ENCODE data around the gene GMPS. TPM values are rescaled to one million over a fixed set of nuclear protein-coding genes. Genes with fewer than 3 reads are reported as not detected.
A peak's percentile ranks its signal among the peaks of the same experiment; 100 is the strongest.

Gene GMPS
- total and polyA plus RNA-seq, 10 of the 15 experiments (the other 5 are each of a cell fraction or from before 2014, with no cell fraction given): 33.2 to 143 (median 79.0) TPM

DNA sequence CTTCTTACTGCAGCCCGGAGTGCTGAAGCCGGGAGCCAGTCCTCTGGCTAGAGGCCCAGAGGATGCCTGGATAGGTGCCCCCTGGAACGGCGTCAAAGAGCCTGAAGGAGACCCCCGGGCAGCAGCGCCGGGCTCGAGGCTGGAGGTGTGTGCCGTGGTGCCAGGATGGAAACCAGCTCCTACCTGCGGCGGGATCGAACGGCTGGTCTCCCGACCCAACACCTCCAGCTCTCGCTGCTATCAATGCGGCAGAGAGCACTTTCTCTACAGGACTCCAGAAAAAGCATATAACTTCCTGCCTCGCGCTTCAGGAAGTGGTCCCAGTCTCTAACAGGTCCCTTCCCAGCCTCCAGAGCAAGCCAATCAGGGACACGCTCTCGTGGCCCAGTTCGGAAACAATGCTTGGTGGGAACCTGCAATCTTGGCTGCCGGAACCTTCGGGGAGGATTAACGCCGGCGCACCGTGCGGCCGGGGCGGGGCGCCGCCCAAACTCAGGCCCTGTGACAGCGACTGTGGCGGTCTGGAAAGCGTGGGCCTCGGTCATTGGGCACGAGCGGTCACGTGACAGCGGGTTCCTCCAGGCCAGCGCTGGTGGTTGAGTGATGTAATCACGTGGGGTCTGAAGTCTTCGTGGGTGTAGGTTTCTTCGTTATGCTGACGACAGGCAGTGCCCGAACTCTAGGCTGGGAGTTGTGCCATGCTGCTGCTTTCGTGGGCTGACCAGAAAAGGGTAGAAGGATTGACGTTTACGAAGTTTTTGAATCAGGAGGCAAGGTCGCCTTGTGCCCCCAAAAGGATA lies 16.1 kb upstream of the GMPS start, which contains the start of gene SLC33A1 (continued):
- no peak for TF ChIP-seq BRCA1 (IDR thresholded peaks at IDR 0.05; ENCODE audit: low read depth, low read length)
- TF ChIP-seq EED (IDR thresholded peaks at IDR 0.05; ENCODE audit: low read depth): peak; percentile 54; the same call in 1 of the 2 replicates
- TF ChIP-seq SMAD5 (IDR thresholded peaks at IDR 0.05; ENCODE audit: low read depth): peak; percentile 72; the same call in 1 of the 2 replicates
- TF ChIP-seq FOS (IDR thresholded peaks at IDR 0.05; ENCODE audit: borderline replicate concordance, extremely low read depth, insufficient read length): peak; percentile 54
- TF ChIP-seq RELA (IDR thresholded peaks at IDR 0.05; ENCODE audit: borderline replicate concordance, partially characterized antibody): peak; percentile 90
- peak; percentile 86 for TF ChIP-seq CREM (IDR thresholded peaks at IDR 0.05; ENCODE audit: low read depth)
- TF ChIP-seq JUNB (IDR thresholded peaks at IDR 0.05): no peak; the same call in 1 of the 2 replicates
- TF ChIP-seq HDGF (IDR thresholded peaks at IDR 0.05): no peak; the same call in 1 of the 2 replicates
- peak; percentile 42 for TF ChIP-seq BACH1 (IDR thresholded peaks at IDR 0.05; ENCODE audit: borderline replicate concordance)
- TF ChIP-seq, protein P1, sequence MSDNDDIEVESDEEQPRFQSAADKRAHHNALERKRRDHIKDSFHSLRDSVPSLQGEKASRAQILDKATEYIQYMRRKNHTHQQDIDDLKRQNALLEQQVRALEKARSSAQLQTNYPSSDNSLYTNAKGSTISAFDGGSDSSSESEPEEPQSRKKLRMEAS (IDR thresholded peaks at IDR 0.05; ENCODE audit: low read depth, low read length): peak; percentile 99
- TF ChIP-seq, protein P2, sequence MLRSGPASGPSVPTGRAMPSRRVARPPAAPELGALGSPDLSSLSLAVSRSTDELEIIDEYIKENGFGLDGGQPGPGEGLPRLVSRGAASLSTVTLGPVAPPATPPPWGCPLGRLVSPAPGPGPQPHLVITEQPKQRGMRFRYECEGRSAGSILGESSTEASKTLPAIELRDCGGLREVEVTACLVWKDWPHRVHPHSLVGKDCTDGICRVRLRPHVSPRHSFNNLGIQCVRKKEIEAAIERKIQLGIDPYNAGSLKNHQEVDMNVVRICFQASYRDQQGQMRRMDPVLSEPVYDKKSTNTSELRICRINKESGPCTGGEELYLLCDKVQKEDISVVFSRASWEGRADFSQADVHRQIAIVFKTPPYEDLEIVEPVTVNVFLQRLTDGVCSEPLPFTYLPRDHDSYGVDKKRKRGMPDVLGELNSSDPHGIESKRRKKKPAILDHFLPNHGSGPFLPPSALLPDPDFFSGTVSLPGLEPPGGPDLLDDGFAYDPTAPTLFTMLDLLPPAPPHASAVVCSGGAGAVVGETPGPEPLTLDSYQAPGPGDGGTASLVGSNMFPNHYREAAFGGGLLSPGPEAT (IDR thresholded peaks at IDR 0.05; ENCODE audit: low read depth): peak; percentile 93
- TF ChIP-seq MYB (IDR thresholded peaks at IDR 0.05; ENCODE audit: borderline replicate concordance, low read depth, low read length): no peak
- TF ChIP-seq ZNF24 (IDR thresholded peaks at IDR 0.05): peak; percentile 81
- TF ChIP-seq DPF2 (IDR thresholded peaks at IDR 0.05): peak; percentile 61
- TF ChIP-seq NFIC (IDR thresholded peaks at IDR 0.05; ENCODE audit: low read depth, low read length): 0 out of 2 replicates have a peak, but pooled peaks have one; percentile 27
- TF ChIP-seq YY1 (IDR thresholded peaks at IDR 0.05; ENCODE audit: low read depth, low read length): peak; percentile 84; the same call in 1 of the 2 replicates
- TF ChIP-seq NRF1 (conservative IDR thresholded peaks at IDR 0.05; ENCODE audit: low read depth, low read length): no peak; the same call in 1 of the 2 replicates
- TF ChIP-seq NFYA (IDR thresholded peaks at IDR 0.05; ENCODE audit: borderline replicate concordance, low read depth, low read length): no peak
- no peak for TF ChIP-seq EZH2 (IDR thresholded peaks at IDR 0.05; ENCODE audit: borderline replicate concordance, control insufficient read depth, low read depth, low read length)
- TF ChIP-seq SMAD1 (IDR thresholded peaks at IDR 0.05; ENCODE audit: low read depth, partially characterized antibody): peak; percentile 85
- TF ChIP-seq CEBPB (IDR thresholded peaks at IDR 0.05; ENCODE audit: borderline replicate concordance in 1 of 2, low read depth in 2 of 2, low read length in 2 of 2): no peak
- TF ChIP-seq HDAC6 (IDR thresholded peaks at IDR 0.05; ENCODE audit: unreplicated experiment): peak; percentile 38
- TF ChIP-seq ZZZ3 (IDR thresholded peaks at IDR 0.05; ENCODE audit: control insufficient read depth, insufficient read length, low read depth): no peak
- peak; percentile 96 for TF ChIP-seq MXI1 (IDR thresholded peaks at IDR 0.05; ENCODE audit: low read depth, low read length)
- peak; percentile 89 for TF ChIP-seq HCFC1 (IDR thresholded peaks at IDR 0.05; ENCODE audit: low read length)
- peak; percentile 43; the same call in 1 of the 2 replicates for TF ChIP-seq SPI1 (IDR thresholded peaks at IDR 0.05; ENCODE audit: borderline replicate concordance, insufficient read depth, low read depth, low read length)
- TF ChIP-seq, protein P3, sequence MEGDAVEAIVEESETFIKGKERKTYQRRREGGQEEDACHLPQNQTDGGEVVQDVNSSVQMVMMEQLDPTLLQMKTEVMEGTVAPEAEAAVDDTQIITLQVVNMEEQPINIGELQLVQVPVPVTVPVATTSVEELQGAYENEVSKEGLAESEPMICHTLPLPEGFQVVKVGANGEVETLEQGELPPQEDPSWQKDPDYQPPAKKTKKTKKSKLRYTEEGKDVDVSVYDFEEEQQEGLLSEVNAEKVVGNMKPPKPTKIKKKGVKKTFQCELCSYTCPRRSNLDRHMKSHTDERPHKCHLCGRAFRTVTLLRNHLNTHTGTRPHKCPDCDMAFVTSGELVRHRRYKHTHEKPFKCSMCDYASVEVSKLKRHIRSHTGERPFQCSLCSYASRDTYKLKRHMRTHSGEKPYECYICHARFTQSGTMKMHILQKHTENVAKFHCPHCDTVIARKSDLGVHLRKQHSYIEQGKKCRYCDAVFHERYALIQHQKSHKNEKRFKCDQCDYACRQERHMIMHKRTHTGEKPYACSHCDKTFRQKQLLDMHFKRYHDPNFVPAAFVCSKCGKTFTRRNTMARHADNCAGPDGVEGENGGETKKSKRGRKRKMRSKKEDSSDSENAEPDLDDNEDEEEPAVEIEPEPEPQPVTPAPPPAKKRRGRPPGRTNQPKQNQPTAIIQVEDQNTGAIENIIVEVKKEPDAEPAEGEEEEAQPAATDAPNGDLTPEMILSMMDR (IDR thresholded peaks at IDR 0.05 in 2 of 3, conservative IDR thresholded peaks at IDR 0.05 in 1 of 3; ENCODE audit: control insufficient read depth in 2 of 3, extremely low read depth in 1 of 3, insufficient read depth in 1 of 3, low read depth in 3 of 3, low read length in 3 of 3): no peak
- peak; percentile 93 for TF ChIP-seq PML (IDR thresholded peaks at IDR 0.05; ENCODE audit: low read length)
- TF ChIP-seq POU2F2 (IDR thresholded peaks at IDR 0.05; ENCODE audit: borderline replicate concordance, low read depth, low read length): peak; percentile 11; the same call in 2 of the 3 replicates

All from GM12878 (cell line).